Activated T-helper 2 cell treated with anti-CD3 and anti-CD28 coated beads, Interferon-gamma antibody, Interleukin-2, Interleukin-4, amounts not matched to agents 10 μg/mL and 5 μg/mL and 100 μg/mL, durations not matched to agents 14 hours and 24 hours and 36 hours (primary cell): Measurements from ENCODE around the gene SEMA4D. TPM values are rescaled to one million over a fixed set of nuclear protein-coding genes. Genes with fewer than 3 reads are reported as not detected.

Experiments
- DNase-seq: peaks from one replicate; pipeline ENCODE4 v3.0.0; 2021; ENCODE audit warnings: low spot score
- H3K27ac Mint-ChIP-seq: one replicate; pipeline ENCODE4 v1.8.0; 2021; ENCODE audit warnings: mixed read lengths
- H3K27me3 Mint-ChIP-seq: one replicate; pipeline ENCODE4 v1.8.0; 2021; ENCODE audit warnings: low read depth, mixed read lengths
- H3K36me3 Mint-ChIP-seq: one replicate; pipeline ENCODE4 v1.8.0; 2021; ENCODE audit warnings: low read depth, mixed read lengths
- H3K4me1 Mint-ChIP-seq: one replicate; pipeline ENCODE4 v1.8.0; 2021; ENCODE audit warnings: low read depth, mixed read lengths
- H3K4me3 Mint-ChIP-seq: one replicate; pipeline ENCODE4 v1.8.0; 2021; ENCODE audit warnings: low read depth, mild to moderate bottlenecking, moderate library complexity, mixed read lengths
- H3K9me3 Mint-ChIP-seq: one replicate; pipeline ENCODE4 v1.8.0; 2021; ENCODE audit warnings: mixed read lengths
- intact Hi-C: fragments of 100-400 bp; cut with micrococcal nuclease; formaldehyde crosslinking; loops from one replicate; pipeline ENCODE4 v1.15.1; 2023
- total RNA-seq: library from RNA; stranded (reverse); gene quantifications from 2 replicates; pipeline ENCODE4 v1.2.3, GENCODE V29; 2022

SEMA4D gene
- total RNA-seq, 1 donor from 2014 or later, result 317 TPM

- peak; percentile 33 for DNase-seq
- intact Hi-C loops, result loop anchor here (1.0 to 5.0 kb wide), 6 partner anchors 14 to 126 kb away; no protein-coding TSS in a partner anchor
- H3K4me1 Mint-ChIP-seq, result peaks cover 75% of the 10 kb centered on the region
- H3K4me3 Mint-ChIP-seq, result peak overlapping the region; percentile 62
- no peaks in the 10 kb centered on the region for H3K27me3 Mint-ChIP-seq
- peak overlapping the region; percentile 87 for H3K27ac Mint-ChIP-seq
- no peaks in the 10 kb centered on the region for H3K36me3 Mint-ChIP-seq
- no peaks in the 10 kb centered on the region for H3K9me3 Mint-ChIP-seq
These were observed 38.2 kb upstream of the SEMA4D start for GRCh38 chr9:89536145-89536574.

- no peak overlapping the region for H3K4me3 Mint-ChIP-seq
- H3K4me1 Mint-ChIP-seq, result peaks cover 82% of the 10 kb centered on the region
- H3K36me3 Mint-ChIP-seq, result no peaks in the 10 kb centered on the region
- no peaks in the 10 kb centered on the region for H3K9me3 Mint-ChIP-seq
- peak overlapping the region; percentile 87 for H3K27ac Mint-ChIP-seq
- no peak for DNase-seq
- intact Hi-C loops, result loop anchor here (5.0 kb wide), 1 partner anchor 68 kb away; no protein-coding TSS in a partner anchor
- H3K27me3 Mint-ChIP-seq, result no peaks in the 10 kb centered on the region
These were observed 37.5 kb upstream of the SEMA4D start for GRCh38 chr9:89535461-89535860.

- intact Hi-C loops, result loop anchor here (5.0 kb wide), 1 partner anchor 67 kb away; no protein-coding TSS in a partner anchor
- Mint-ChIP-seq H3K27ac (peak overlapping the region; percentile 79), H3K4me3 (peak overlapping the region; percentile 14)
These were observed 36.8 kb upstream of the SEMA4D start for GRCh38 chr9:89534515-89535287.

GRCh38 chr9:89533411-89534095 lies 35.6 kb upstream of the SEMA4D start:
- H3K4me3 Mint-ChIP-seq, result no peak overlapping the region
- peaks cover 91% of the 10 kb centered on the region for H3K4me1 Mint-ChIP-seq

More at GRCh38 chr9:89534515-89535287, 36.8 kb upstream of the SEMA4D start:
- Mint-ChIP-seq H3K36me3 (no peaks in the 10 kb centered on the region), H3K9me3 (no peaks in the 10 kb centered on the region), H3K27me3 (no peaks in the 10 kb centered on the region), H3K4me1 (peaks cover 87% of the 10 kb centered on the region)
- no peak for DNase-seq

GRCh38 chr9:89532944-89533343 lies 35.0 kb upstream of the SEMA4D start:
- Mint-ChIP-seq H3K4me3 (no peak overlapping the region), H3K27me3 (no peaks in the 10 kb centered on the region), H3K9me3 (peaks cover 5% of the 10 kb centered on the region), H3K36me3 (peaks cover 3% of the 10 kb centered on the region), H3K27ac (peak overlapping the region; percentile 61), H3K4me1 (peaks cover 91% of the 10 kb centered on the region)
- DNase-seq, result no peak
- intact Hi-C loops, result loop anchor here (1.0 kb wide), 1 partner anchor 11 kb away; no protein-coding TSS in a partner anchor

More at GRCh38 chr9:89533411-89534095, 35.6 kb upstream of the SEMA4D start:
- Mint-ChIP-seq H3K27me3 (no peaks in the 10 kb centered on the region), H3K27ac (peak overlapping the region; percentile 48), H3K9me3 (no peaks in the 10 kb centered on the region), H3K36me3 (no peaks in the 10 kb centered on the region)
- intact Hi-C loops, result no loop called here
- no peak for DNase-seq

- no peak for DNase-seq
- no peak overlapping the region for H3K4me3 Mint-ChIP-seq
- peak overlapping the region; percentile 61 for H3K27ac Mint-ChIP-seq
- H3K36me3 Mint-ChIP-seq, result peaks cover 6% of the 10 kb centered on the region
- peaks cover 10% of the 10 kb centered on the region for H3K9me3 Mint-ChIP-seq
- no peaks in the 10 kb centered on the region for H3K27me3 Mint-ChIP-seq
- H3K4me1 Mint-ChIP-seq, result peaks cover 91% of the 10 kb centered on the region
- intact Hi-C loops, result loop anchor here (1.0 kb wide), 1 partner anchor 10 kb away; no protein-coding TSS in a partner anchor
These were observed 34.6 kb upstream of the SEMA4D start for GRCh38 chr9:89532478-89532877.

GRCh38 chr9:89531766-89532165 lies 33.9 kb upstream of the SEMA4D start:
- Mint-ChIP-seq H3K27ac (no peak overlapping the region), H3K36me3 (peaks cover 9% of the 10 kb centered on the region), H3K27me3 (no peaks in the 10 kb centered on the region), H3K4me3 (no peak overlapping the region), H3K9me3 (peaks cover 14% of the 10 kb centered on the region), H3K4me1 (peaks cover 90% of the 10 kb centered on the region)
- no peak for DNase-seq
- intact Hi-C loops, result loop anchor here (1.0 kb wide), 1 partner anchor 9 kb away; no protein-coding TSS in a partner anchor

GRCh38 chr9:89530726-89531125 lies 32.8 kb upstream of the SEMA4D start:
- Mint-ChIP-seq H3K27ac (peak overlapping the region; percentile 15), H3K4me3 (no peak overlapping the region), H3K9me3 (peaks cover 14% of the 10 kb centered on the region), H3K36me3 (peaks cover 10% of the 10 kb centered on the region), H3K27me3 (no peaks in the 10 kb centered on the region), H3K4me1 (peaks cover 89% of the 10 kb centered on the region)
- intact Hi-C loops, result no loop called here
- DNase-seq, result no peak

GRCh38 chr9:89529243-89530035 lies 31.5 kb upstream of the SEMA4D start:
- peaks cover 12% of the 10 kb centered on the region for H3K36me3 Mint-ChIP-seq
- no peaks in the 10 kb centered on the region for H3K27me3 Mint-ChIP-seq
- H3K4me1 Mint-ChIP-seq, result peaks cover 89% of the 10 kb centered on the region
- peak overlapping the region; percentile 86 for H3K27ac Mint-ChIP-seq
- no peak for DNase-seq
- H3K4me3 Mint-ChIP-seq, result no peak overlapping the region
- peaks cover 14% of the 10 kb centered on the region for H3K9me3 Mint-ChIP-seq
- intact Hi-C loops, result no loop called here

GRCh38 chr9:89528540-89528939 lies 30.6 kb upstream of the SEMA4D start:
- Mint-ChIP-seq H3K4me3 (peak overlapping the region; percentile 17), H3K27me3 (no peaks in the 10 kb centered on the region)
- intact Hi-C loops, result no loop called here

GRCh38 chr9:89528131-89528530 lies 30.2 kb upstream of the SEMA4D start:
- Mint-ChIP-seq H3K9me3 (peaks cover 14% of the 10 kb centered on the region), H3K27ac (peak overlapping the region; percentile 74)

More at GRCh38 chr9:89528540-89528939, 30.6 kb upstream of the SEMA4D start:
- Mint-ChIP-seq H3K9me3 (peaks cover 14% of the 10 kb centered on the region), H3K4me1 (peaks cover 90% of the 10 kb centered on the region), H3K36me3 (peaks cover 12% of the 10 kb centered on the region), H3K27ac (peak overlapping the region; percentile 74)
- DNase-seq, result no peak

GRCh38 chr9:89527084-89527483 lies 29.2 kb upstream of the SEMA4D start:
- Mint-ChIP-seq H3K4me3 (no peak overlapping the region), H3K27me3 (no peaks in the 10 kb centered on the region), H3K9me3 (peaks cover 14% of the 10 kb centered on the region), H3K36me3 (peaks cover 12% of the 10 kb centered on the region), H3K27ac (peak overlapping the region; percentile 9), H3K4me1 (peaks cover 89% of the 10 kb centered on the region)
- DNase-seq, result no peak
- intact Hi-C loops, result no loop called here

More at GRCh38 chr9:89528131-89528530, 30.2 kb upstream of the SEMA4D start:
- Mint-ChIP-seq H3K4me3 (peak overlapping the region; percentile 17), H3K4me1 (peaks cover 90% of the 10 kb centered on the region), H3K27me3 (no peaks in the 10 kb centered on the region), H3K36me3 (peaks cover 12% of the 10 kb centered on the region)
- intact Hi-C loops, result no loop called here
- DNase-seq, result no peak
